Activated CD8-positive, alpha-beta memory T cell treated with anti-CD3 and anti-CD28 coated beads for 36 hours (primary cell): ENCODE data around the gene NFIA. TPM values are rescaled to one million over a fixed set of nuclear protein-coding genes. Genes with fewer than 3 reads are reported as not detected.

Source experiments
- CTCF ChIA-PET: fragments of 350-600 bp; sonication (Branson Sonifier 250); formaldehyde crosslinking; loops from one replicate; lab custom pipeline; 2021; ENCODE audit warnings: antibody characterized with exemption; lab: Charles Lee
- POLR2A ChIA-PET: fragments of 350-600 bp; sonication (Branson Sonifier 250); formaldehyde crosslinking; loops from one replicate; lab custom pipeline; 2021; ENCODE audit warnings: antibody characterized with exemption; lab: Charles Lee
- total RNA-seq, 2 experiments: library from RNA; stranded (reverse); gene quantifications; one replicate each; pipeline ENCODE4 v1.2.3, GENCODE V29; 2021

The NFIA gene
- total RNA-seq, 2 experiments from 2014 or later: 3.6 to 4.8 TPM

DNA sequence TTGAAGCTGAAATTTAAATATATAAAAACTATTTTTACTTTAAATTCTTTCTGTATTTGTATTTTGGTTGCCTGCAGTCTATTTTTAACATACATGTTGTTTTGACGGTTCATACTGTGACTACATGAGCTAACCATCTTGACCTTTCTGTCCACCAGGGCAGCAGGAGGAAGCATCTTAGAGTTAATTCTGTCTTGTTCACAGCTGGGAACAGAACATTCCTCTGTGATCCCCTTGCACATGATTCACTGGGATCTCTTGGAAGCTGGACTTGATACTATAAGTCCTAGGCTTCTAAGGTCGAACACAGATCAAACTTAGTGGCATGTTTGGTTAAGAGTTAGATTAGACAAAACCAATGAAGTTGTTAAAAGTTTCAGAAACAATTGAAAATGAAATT, 99.7 kb downstream of the NFIA start:
- ChIA-PET POLR2A (no interaction called here), CTCF (no interaction called here)

DNA sequence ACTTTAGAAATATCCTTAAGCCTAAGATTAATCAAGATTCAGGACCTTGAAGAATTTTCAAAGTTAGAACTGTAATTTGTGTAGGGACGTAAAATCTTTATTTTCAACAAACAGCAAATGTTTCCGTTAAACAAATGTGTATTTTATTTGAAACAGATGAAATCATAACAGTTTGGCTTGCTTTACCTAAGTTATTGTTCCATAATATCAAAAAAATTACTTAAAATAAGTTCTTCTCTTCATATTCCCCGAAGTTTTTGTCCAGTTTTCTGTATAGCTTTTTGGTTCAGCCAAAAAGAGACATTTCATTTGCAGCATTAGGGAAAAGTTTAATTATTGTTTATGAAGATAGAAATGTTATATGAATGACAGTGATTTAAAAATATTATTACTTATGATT, 100.1 kb downstream of the NFIA start:
- CTCF ChIA-PET: no interaction called here
- POLR2A ChIA-PET: no interaction called here

DNA sequence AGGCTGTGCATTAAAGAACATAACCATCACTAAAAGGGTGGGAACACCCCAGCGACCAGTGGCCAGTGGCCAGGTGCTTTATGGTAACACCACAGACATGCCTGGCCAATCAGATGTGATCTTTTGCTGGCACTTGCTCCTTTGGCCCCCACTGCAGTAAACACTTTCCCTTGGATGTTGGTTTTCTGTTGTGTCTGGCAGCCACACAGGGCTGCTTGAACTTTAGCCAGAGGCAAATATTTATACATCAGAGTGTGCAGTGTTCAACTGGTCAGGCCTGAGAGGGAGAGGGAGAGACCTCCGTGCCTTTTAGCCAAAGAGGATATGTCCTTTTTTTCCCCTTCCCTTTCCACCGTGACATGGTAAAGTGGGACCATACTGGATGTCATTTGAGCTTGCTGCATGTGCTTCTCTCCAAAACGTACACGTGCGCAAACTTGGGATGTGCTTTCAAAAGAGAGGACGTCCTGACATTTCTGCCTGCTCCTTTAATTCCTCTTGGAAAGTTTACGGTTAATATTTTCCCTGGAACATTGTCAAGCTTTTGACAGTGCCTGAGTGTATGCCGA, 101.2 kb downstream of the NFIA start:
- ChIA-PET POLR2A (no interaction called here), CTCF (no interaction called here)

DNA sequence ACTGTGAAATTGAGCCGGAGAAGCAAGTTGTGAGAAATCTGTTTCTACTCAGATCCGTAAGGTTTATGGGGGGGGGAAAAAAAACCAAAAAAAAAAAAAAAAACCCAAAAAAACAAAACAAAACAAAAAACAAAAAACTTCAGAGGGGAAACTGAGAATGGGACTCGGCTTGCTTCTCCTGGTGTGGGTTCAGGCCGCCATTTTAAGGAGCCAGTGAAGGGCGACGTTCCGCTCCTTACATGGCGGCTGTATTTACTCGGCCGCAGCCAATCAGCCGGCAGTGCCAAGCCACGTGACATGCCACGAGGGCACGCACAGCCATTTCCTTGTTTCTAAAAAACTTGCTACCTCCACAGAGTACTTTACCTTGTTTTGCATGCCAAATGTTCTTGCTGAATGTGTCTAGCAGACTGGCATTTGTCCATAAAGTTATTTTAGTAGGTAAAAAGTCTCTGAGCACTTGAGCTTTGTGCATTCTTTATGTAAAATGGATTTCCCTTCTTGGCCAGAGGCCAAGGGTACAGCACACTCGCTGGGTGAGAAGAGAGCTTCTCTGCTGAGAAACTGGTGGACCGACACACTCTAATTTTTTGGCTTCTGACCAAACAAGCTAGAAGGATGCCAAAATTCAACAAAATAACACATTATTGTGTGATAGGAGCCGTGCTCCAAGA, 101.8 kb downstream of the NFIA start:
- POLR2A ChIA-PET: no interaction called here
- CTCF ChIA-PET: no interaction called here

DNA sequence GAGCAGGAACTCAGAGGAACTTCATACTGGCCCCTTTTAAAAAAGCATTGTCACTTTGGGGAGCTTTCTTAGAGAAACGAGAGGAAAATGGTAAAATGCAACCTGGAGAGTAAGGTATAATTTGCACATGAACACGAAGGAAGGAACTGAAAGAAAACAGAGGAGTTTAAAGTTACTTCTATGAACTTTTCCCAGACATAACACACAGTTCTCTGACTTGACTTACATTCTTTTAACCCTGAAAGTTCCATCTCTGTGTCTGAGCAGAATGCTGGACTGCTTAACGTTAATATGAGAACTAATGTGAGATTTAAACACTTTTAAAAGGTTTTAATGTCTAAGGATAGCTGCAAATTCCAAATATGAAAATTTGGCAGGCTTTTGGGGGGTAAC, 102.3 kb downstream of the NFIA start:
- POLR2A ChIA-PET: no interaction called here
- CTCF ChIA-PET: no interaction called here

DNA sequence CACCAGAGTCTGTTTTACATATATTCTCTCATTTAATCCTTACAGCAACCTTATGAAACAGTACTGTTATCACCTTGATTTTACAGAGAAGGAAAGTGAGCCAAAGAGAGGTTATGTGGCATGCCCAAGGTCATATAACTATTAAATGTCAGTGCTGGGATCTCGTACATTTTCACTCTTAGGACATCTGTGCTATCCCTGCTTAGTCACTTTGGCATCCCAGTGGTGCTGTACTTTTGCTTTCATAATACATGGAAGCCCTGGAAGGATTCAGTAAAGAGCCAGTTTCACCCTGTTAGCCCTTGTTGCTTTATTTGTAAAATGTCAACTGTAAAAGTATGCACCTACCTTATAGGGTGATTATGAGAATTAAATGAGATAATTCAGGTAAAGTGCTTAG, 104.4 kb downstream of the NFIA start:
- ChIA-PET POLR2A (no interaction called here), CTCF (no interaction called here)

DNA sequence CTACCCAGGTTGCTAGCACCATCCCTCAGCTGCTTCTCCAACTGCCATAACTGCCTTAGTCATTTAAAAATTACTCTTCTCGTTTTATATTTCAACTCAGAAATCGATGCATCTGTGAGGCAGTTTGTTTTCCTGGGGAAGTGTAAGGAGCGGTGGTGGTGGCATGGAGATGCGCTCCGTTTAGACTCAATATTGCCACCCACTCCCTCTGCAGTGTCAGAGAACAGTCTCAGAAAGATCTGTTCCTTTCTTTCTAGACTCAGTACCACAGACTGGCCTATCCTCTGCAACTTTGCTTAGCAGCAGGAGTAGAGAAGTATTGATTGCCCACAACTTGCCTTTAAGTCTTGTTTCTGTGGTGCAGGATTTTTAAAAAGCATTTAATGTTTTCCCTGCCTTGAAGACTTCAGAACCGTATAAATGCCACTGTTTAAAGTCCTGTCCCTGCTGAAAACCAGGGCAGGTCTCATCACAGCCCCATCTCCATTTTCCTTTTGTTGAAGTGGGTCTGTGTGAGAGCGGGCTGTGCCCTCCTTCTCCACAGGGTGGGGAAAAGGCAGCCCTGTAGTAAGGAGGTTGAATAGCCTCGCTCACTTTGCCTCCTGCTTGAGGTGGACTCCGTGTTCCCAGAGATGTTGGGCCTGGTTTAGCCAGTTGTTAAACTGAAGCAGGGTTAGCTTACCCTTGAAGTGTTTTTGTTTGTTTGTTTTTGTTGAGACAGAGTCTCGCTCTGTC, 105.2 kb downstream of the NFIA start:
- CTCF ChIA-PET: no interaction called here
- POLR2A ChIA-PET: no interaction called here

DNA sequence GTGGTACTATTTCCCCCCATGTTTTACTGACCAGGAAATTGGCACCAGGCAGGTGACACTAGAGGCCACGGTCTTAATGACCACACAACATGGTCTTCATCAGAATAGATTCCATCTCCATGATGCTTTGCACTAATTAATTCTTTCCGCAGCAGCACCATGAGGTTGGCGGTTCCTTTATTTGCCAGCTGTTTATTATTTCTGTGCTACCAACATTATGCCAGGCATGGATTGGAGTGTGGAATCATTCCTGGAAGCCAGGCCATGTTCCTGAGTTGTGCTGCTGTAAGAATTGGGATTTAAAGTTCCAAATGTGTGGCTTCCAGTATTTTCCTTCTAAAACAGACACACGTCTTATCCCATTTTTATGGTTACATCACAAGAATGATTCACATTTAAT, 107.8 kb downstream of the NFIA start:
- POLR2A ChIA-PET: no interaction called here
- CTCF ChIA-PET: no interaction called here

DNA sequence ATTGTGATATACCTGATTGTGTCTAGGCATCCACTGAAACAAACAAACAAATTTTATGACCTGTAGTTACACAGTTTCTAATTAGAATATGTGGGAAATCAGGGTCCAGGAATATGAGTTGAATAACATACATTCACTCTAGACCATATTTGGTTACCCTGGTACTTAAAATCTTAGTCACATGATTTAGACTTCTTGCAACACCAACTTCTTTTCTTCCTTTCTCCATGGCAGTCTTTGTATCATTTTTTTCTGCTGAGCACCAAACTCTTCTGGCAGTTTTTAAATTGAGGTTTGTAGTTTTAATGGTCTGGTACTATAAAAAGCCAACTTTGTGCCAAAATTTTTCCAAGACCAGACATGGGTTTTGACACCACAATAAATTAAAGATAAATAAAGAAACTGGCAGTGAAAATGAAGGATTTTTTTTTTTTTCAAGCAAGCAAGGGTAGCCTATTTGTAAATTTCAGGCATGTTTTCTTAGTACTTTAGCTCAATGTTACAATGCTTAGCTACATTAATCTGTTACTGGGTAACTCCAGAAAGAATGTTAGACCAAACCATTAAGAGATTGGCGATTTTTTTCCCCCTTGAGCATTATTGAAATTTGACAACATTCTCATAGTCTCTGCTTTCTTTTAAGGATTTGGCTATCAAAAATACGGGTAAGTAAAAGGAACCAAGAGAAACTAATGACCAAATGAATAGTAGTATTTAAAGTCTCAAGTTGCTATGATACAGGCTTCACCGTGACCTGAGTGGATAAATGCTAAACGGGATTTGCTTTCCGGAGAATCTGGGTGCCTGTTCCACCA, 108.5 kb downstream of the NFIA start:
- ChIA-PET CTCF (no interaction called here), POLR2A (no interaction called here)

DNA sequence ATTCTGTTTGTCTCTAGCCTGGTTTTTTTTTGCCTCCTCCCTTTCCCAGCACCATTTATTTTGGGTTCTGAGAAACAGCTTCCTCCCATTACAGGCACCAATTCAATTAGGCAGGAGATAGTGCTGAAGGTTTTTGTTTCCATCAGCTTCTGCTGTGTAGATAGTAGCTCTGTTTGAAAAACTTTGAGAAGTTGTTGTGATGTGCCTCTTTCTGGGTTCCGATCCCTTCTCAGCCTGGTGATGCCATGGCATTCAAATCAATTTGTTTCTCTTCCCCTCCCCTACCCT, 109.0 kb downstream of the NFIA start:
- ChIA-PET CTCF (no interaction called here), POLR2A (no interaction called here)

DNA sequence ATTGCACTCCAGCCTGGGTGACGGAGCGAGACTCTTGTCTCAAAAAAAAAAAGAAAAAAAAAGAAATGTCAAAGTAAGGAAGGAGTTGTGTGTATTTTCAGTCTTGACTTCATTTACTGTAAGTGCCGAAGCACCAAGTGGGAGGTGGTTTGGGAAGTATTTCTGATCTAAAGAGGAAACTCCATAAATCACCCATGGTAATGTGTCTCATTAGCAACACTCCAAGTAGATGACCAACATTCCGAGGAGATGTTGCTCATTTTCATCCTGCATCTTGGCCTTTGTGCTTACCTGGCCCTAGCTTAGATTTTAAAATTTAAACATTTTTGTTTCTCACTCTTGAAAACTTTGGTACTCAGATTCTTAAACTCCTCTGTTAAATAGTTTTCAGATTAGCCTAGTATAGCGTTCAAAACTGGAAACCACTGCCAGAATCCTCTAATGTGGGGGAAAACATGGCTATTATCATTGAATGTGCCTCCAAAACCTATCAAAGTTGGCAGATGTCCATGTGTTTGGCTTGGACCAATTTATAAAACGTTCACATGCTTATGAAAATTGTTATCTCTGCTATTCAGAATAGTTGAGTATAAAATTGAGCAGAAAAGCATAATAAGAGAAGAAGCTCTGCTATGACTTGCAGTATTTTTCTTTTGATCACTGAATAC, 110.4 kb downstream of the NFIA start:
- ChIA-PET CTCF (no interaction called here), POLR2A (no interaction called here)

DNA sequence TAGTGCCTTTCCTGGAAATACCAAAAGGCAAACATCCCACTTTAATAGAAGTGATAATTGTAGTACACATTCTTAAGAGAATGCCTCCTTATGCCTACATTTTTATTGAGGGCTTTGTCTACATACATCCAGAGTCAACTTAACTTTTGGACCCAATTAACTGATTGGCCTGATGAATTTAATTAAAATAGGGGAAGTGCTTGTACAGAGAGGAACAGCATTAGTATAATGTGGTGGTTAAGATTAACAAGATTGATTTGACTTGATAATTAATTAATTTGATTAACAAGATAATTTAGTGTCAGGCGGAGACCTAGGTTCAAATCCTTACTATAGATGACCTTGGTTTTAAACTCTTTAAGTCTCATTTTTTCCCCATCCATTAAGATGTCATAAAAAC, 111.4 kb downstream of the NFIA start:
- CTCF ChIA-PET: no interaction called here
- POLR2A ChIA-PET: no interaction called here

DNA sequence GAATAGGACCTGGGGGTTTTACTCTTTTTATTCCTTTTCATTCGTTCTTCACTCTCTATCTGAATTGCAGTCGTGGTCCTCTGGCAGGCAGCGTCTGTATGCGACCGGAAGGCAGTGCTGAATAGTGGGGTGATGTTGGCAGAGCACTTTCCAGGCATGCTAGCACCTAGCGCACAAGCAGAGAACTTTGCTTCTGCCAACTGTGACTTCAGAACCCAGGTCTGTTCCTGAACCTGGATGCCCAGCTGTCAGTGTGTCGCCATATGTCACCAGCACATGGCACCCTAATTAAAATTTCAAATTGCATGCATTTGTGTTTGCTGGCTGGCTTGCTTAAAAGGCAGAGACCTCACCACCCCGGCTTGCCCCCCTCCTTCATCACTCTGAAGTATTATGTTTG, 116.2 kb downstream of the NFIA start:
- ChIA-PET POLR2A (no interaction called here), CTCF (no interaction called here)

DNA sequence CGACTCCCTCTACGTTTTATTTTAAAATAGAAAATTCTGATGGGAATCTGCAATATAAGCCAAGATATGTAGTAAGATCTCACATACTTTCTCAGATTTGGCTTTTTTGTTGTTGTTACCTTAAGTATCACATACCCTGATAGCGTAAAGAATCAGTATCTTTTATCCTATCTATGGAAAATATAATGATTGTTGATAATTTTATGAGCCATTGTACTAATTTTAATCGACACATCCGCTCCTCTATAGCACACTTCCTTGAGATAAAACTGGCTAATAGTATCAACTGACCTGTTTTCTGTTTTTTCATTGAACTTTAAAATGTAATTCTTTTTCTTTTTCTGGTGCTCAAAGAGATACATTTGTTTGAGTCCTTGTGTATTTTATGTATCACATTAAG, 118.7 kb downstream of the NFIA start:
- ChIA-PET POLR2A (no interaction called here), CTCF (no interaction called here)

DNA sequence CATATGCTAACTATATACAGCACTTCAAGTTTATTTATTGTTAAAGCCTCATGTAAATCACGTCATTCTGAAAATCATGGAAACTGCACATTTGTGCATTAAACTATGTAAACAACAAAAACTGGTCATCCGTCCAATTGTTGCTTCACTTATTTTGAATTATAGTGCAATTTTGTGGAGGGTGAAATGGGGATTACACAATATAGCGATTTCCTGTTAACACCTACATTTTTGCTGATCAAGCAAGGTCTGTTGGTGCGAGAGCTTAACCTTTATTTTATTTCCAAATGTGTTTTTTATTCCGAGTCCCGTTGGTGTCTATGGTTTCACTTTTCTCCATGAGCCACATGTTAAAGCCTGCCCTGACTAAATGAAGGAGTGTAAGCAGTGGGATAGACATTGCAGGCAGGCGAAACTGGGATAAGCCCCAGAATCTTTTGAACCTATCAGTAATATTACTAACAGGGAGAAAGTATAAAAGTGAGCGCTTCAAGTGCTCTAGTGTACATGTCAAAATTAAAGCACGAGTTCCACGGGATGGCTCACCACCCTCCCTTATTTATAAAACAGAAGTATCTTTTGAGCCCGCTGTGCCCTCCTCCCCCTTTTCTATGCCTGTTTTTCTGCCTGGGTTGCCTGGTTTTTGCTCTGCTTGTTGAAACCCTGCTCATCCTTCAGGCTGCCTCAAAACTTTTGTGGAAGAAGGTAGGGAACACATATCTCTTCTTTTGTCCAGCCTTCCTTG, 120.7 kb downstream of the NFIA start:
- ChIA-PET CTCF (no interaction called here), POLR2A (no interaction called here)

DNA sequence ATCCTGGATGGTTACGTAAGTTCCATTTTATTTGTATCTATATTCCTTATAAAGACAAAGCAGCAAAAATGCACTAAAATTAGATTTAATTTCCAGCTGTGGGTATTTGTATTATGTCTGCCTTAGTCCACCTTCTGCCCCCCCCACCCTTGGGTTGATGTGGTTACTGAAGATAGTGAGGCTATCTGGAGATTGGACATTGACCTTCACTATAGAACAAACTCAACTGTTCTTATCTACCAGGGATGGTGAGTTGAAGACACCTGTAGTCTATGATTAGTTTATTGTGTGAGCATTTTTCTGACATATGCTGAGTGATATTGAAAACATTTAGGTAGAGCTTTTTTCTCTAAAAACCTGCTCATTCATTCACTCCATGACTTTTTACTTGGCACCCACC, 122.2 kb downstream of the NFIA start:
- ChIA-PET POLR2A (no interaction called here), CTCF (interaction anchor here (0.9 kb wide), 1 partner anchor 126 kb away, joined by 3 read pairs; no protein-coding TSS in a partner anchor)

DNA sequence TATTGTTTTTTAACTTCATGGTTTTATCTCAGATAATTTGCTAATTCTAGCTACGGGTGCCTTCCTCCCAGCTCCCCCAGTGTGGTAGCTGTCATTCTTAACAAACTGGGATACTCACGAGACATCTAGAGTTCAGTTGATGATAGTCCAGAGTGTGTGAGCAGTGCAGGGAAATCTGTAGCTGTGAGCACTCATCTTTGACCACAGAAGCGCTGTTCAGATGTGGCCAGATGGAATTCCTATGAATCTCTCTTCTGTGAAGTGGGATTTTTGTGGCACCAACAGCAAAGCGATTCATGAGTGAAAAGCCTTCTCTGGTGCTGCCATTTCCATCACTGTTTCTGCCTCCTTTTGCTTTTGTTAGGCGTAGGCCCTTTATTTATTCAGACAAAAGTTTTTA, 125.1 kb downstream of the NFIA start:
- ChIA-PET POLR2A (no interaction called here), CTCF (no interaction called here)

DNA sequence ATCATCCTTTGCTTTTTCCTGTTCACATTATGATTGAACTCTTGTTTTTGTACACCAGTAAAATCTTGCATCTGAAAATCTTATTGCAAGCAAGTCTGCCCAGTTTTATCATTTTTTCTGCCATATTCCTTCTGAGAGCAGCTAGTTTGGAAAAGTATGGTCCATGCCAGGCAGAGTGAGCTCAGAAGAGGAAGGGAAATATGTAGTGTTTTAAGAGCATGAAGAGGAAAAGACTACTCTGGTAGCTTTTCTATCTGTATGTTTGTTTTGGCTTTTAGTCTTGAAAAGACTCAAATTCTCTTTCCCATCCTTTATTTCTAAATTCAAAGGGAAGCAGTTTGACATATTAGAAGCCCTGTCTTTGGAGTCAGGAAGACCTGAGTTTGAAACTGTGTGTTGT, 125.8 kb downstream of the NFIA start:
- ChIA-PET CTCF (no interaction called here), POLR2A (no interaction called here)

DNA sequence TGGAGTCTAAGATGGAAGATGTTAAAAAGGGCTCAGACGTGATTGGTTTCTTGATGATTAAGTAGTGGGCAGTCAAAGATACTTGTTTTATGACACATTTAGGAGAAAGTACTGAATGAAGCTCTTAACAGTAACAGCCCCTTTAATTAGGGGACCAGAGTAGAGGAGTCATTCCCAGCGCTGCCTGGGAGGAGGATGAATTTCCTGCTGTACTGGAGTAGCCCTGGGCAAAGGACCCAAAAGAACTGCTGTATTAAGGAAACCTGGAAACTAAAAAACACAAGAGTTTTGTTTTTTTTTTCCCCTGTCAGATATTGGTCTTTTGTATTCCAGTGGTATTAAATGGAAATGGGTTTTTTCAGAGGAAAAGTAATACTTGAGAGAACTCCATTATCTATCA, 126.5 kb downstream of the NFIA start:
- CTCF ChIA-PET: interaction anchor here (0.9 to 1.4 kb wide), 2 partner anchors 13 to 155 kb away, joined by 3 read pairs; no protein-coding TSS in a partner anchor
- POLR2A ChIA-PET: no interaction called here
